B cell (primary cell): ENCODE results near the gene ADCY1. TPM values are rescaled to one million over a fixed set of nuclear protein-coding genes. Genes with fewer than 3 reads are reported as not detected.

ENCODE experiments used
- ATAC-seq: fragments of 200-7000 bp; cut with Tn5 transposase; one replicate; pipeline ENCODE4 v1.10.0; 2021; ENCODE audit warnings: low read depth, mild to moderate bottlenecking, moderate number of reproducible peaks, moderate library complexity
- CTCF ChIA-PET: fragments of 350-600 bp; sonication (Branson Sonifier 250); formaldehyde crosslinking; loops from one replicate; lab custom pipeline; 2021; ENCODE audit warnings: antibody characterized with exemption, inconsistent platforms; lab: Charles Lee
- POLR2A ChIA-PET: fragments of 350-600 bp; sonication (Branson Sonifier 250); formaldehyde crosslinking; loops from one replicate; lab custom pipeline; 2021; ENCODE audit warnings: antibody characterized with exemption; lab: Charles Lee
- DNase-seq: peaks from one replicate; pipeline ENCODE4 v3.0.0; 2013
- H2AFZ ChIP-seq: 2 replicates; pipeline ENCODE4 v1.6.1; 2012; ENCODE audit warnings: mild to moderate bottlenecking, low read depth, low read length; ENCODE audit not compliant: insufficient read depth, poor library complexity, severe bottlenecking
- H3K27ac ChIP-seq, 2 donors: 1 replicate in 1 of 2; 2 replicates in 1 of 2; pipeline ENCODE4 v1.5.1; 2012 to 2013; ENCODE audit warnings: low read length in 2 of 2, mild to moderate bottlenecking in 2 of 2, moderate library complexity in 1 of 2
- H3K27me3 ChIP-seq, 4 experiments: fragments of 200-600 bp in 1 of 4; sonication (generic) in 1 of 4; replicated peaks in 1 of 4; 1 replicate in 2 of 4; 2 replicates in 2 of 4; pipeline versions ENCODE4 v1.6.1 to v1.7.0; 2013 to 2016; ENCODE audit warnings: low read length in 3 of 4, mild to moderate bottlenecking in 2 of 4, mixed read lengths in 1 of 4, moderate library complexity in 1 of 4; ENCODE audit not compliant: insufficient read depth in 4 of 4, control insufficient read depth in 3 of 4; ENCODE audit errors: control extremely low read depth in 1 of 4
- H3K36me3 ChIP-seq, 2 experiments: replicated peaks in 1 of 2; 1 replicate in 1 of 2; 2 replicates in 1 of 2; pipeline versions ENCODE4 v1.6.1 to v1.7.1; 2013; ENCODE audit warnings: low read length in 1 of 2; ENCODE audit not compliant: insufficient read depth in 2 of 2, control insufficient read depth in 1 of 2; ENCODE audit errors: control extremely low read depth in 1 of 2, extremely low read depth in 1 of 2
- H3K4me1 ChIP-seq, 2 donors: fragments of 200-600 bp in 1 of 2; sonication (generic) in 1 of 2; 1 replicate in 1 of 2; 2 replicates in 1 of 2; pipeline versions ENCODE4 v1.5.1 to v1.6.1; 2013 to 2017; ENCODE audit warnings: low read length in 2 of 2; ENCODE audit not compliant: control insufficient read depth in 2 of 2, insufficient read depth in 2 of 2
- H3K4me2 ChIP-seq: replicated peaks from 2 replicates; pipeline ENCODE3; 2012; ENCODE audit warnings: mild to moderate bottlenecking, low read depth, low read length; ENCODE audit not compliant: poor library complexity, severe bottlenecking
- H3K4me3 ChIP-seq, 5 experiments: fragments of 200-600 bp in 1 of 5; sonication (generic) in 1 of 5; 1 replicate in 3 of 5; 2 replicates in 2 of 5; pipeline versions ENCODE4 v1.5.1 to v1.7.0; 2011 to 2016; ENCODE audit warnings: low read length in 4 of 5, mild to moderate bottlenecking in 4 of 5, low read depth in 2 of 5, control low read depth in 1 of 5, moderate library complexity in 1 of 5; ENCODE audit not compliant: insufficient read depth in 1 of 5; ENCODE audit errors: control extremely low read depth in 1 of 5, extremely low read depth in 1 of 5
- H3K79me2 ChIP-seq: fragments of 200-600 bp; sonication (generic); one replicate; pipeline ENCODE4 v1.6.0; 2016; ENCODE audit warnings: low read length; ENCODE audit not compliant: control insufficient read depth, insufficient read depth
- H3K9ac ChIP-seq: fragments of 200-600 bp; sonication (generic); 2 replicates; pipeline ENCODE4 v1.6.1; 2017; ENCODE audit warnings: mild to moderate bottlenecking, low read length, moderate library complexity
- H3K9me3 ChIP-seq, 3 donors: one replicate each; pipeline versions ENCODE4 v1.6.1 to v1.7.1; 2013; ENCODE audit warnings: low read length in 2 of 3; ENCODE audit not compliant: control insufficient read depth in 2 of 3, insufficient read depth in 1 of 3; ENCODE audit errors: control extremely low read depth in 1 of 3
- H4K20me1 ChIP-seq: 2 replicates; pipeline ENCODE4 v1.6.0; 2012; ENCODE audit warnings: mild to moderate bottlenecking, low read length; ENCODE audit not compliant: insufficient read depth, control insufficient read depth, poor library complexity, severe bottlenecking
- H3K27ac Mint-ChIP-seq: one replicate; pipeline ENCODE4 v1.8.0; 2021; ENCODE audit warnings: mixed read lengths
- H3K27me3 Mint-ChIP-seq: one replicate; pipeline ENCODE4 v1.8.0; 2021; ENCODE audit warnings: mixed read lengths
- H3K4me1 Mint-ChIP-seq: one replicate; pipeline ENCODE4 v1.8.0; 2021; ENCODE audit warnings: mixed read lengths
- H3K4me3 Mint-ChIP-seq: one replicate; pipeline ENCODE4 v1.8.0; 2021; ENCODE audit warnings: mixed read lengths
- H3K9me3 Mint-ChIP-seq: one replicate; pipeline ENCODE4 v1.8.0; 2022; ENCODE audit warnings: mixed read lengths; ENCODE audit not compliant: insufficient read depth
- EZH2 ChIP-seq: IDR thresholded peaks from 2 replicates; pipeline ENCODE4 v1.6.1; 2012; ENCODE audit warnings: borderline replicate concordance, low read depth, mild to moderate bottlenecking, moderate library complexity, low read length; ENCODE audit not compliant: insufficient read depth, poor library complexity, severe bottlenecking
- WGBS: methylation state at CpG from one replicate; pipeline ENCODE4 v1.1.5; 2013; ENCODE audit warnings: missing lambda C conversion rate; ENCODE audit not compliant: insufficient coverage; 5-methylcytosine and 5-hydroxymethylcytosine counted together
- intact Hi-C: fragments of 100-400 bp; cut with micrococcal nuclease; formaldehyde crosslinking; loops from one replicate; pipeline ENCODE4 v1.10.0; 2022
- polyA plus RNA-seq: library from polyadenylated mRNA; depleted of rRNA; stranded (reverse); fragments of >200 nt; gene quantifications from 2 replicates; pipeline ENCODE4 v1.2.3, GENCODE V29; 2012
- total RNA-seq, 2 donors: library from RNA; stranded (reverse); fragments of 120-200 nt in 1 of 2; gene quantifications; 1 replicate in 1 of 2; 2 replicates in 1 of 2; pipeline versions ENCODE4 v1.2.3 to v1.2.4, GENCODE V29; 2013 to 2022
- TF ChIP-seq, protein P1 (sequence below): fragments of 200-600 bp; IDR thresholded peaks from one replicate; pipeline ENCODE4 v1.8.0; 2022; ENCODE audit warnings: antibody characterized with exemption, mild to moderate bottlenecking

The ADCY1 gene
- total and polyA plus RNA-seq, 2 donors (not counting 1 experiment from before 2014, with no cell fraction given): 0.05 to 0.12 TPM

DNA sequence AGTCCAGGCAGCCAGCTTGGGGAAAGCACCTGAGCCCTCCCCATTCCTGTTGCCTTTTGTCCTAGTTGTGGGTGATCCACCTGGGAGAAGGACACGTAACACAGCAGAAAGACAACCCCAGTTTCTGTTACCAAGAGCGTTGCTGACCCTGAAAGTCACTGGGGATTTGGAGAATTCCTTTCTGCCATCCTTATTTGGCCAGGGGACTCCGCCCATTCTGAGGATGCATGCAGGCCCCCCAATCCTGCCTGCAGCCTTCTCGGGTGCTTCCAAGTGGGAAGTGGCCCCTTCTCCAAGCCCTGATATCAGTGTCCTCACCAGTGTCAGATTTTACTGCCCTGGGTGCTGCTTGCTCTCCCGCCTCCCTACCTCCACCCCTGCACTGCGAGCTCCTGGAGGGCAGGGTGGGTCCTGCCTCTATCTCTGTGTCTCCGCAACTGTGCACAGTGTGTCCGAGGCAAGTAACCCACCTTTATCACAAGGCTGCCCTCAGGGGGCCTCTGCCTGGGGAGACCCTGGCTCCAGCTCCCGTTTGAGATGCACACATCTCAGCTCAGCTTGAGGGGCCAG lies 9.2 kb upstream of the ADCY1 start:
- ChIA-PET POLR2A (no interaction called here), CTCF (no interaction called here)
- Histone ChIP-seq H2AFZ (no peak overlapping the region), H3K36me3 (no peaks in the 10 kb centered on the region), H3K27ac (no peak overlapping the region), H3K4me3 (no peak overlapping the region), H3K9me3 (peaks cover 0 to 13% (median 0%) of the 10 kb centered on the region in 3 donors), H3K27me3 (peaks cover 0 to 6% (median 0%) of the 10 kb centered on the region in 4 experiments), H3K4me2 (no peak overlapping the region), H3K9ac (no peak overlapping the region), H3K79me2 (no peaks in the 10 kb centered on the region), H3K4me1 (no peaks in the 10 kb centered on the region), H4K20me1 (no peaks in the 10 kb centered on the region)
- WGBS: 81% methylated on average over 9 of the region's 9 CpGs
- TF ChIP-seq, protein P1, sequence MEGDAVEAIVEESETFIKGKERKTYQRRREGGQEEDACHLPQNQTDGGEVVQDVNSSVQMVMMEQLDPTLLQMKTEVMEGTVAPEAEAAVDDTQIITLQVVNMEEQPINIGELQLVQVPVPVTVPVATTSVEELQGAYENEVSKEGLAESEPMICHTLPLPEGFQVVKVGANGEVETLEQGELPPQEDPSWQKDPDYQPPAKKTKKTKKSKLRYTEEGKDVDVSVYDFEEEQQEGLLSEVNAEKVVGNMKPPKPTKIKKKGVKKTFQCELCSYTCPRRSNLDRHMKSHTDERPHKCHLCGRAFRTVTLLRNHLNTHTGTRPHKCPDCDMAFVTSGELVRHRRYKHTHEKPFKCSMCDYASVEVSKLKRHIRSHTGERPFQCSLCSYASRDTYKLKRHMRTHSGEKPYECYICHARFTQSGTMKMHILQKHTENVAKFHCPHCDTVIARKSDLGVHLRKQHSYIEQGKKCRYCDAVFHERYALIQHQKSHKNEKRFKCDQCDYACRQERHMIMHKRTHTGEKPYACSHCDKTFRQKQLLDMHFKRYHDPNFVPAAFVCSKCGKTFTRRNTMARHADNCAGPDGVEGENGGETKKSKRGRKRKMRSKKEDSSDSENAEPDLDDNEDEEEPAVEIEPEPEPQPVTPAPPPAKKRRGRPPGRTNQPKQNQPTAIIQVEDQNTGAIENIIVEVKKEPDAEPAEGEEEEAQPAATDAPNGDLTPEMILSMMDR: no peak
- TF ChIP-seq EZH2: no peak
- Mint-ChIP-seq H3K27me3 (peaks cover 14% of the 10 kb centered on the region), H3K27ac (no peak overlapping the region), H3K9me3 (no peaks in the 10 kb centered on the region), H3K4me3 (no peak overlapping the region), H3K4me1 (no peaks in the 10 kb centered on the region)
- intact Hi-C loops: no loop called here
- no peak for ATAC-seq
- DNase-seq: no peak

DNA sequence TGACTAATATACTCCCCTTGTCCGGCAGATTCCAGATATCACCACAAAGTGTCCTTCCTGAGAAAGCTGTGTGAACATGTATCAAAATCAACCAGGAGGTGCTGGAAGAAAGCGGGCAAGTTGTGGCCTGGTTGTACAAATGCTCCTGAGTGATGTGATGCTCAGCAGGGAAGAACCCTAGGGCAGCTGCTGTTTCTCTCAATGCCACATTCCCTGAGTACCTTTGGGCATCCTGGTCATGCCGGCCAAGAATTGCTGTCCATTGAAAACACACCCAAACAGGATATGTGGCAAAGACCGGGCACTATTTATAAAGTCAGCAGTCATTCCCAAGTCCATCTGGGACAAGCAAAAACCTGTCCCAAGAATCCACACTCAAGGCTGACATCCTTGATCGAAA lies 7.8 kb upstream of the ADCY1 start:
- no peak overlapping the region for H3K4me3 Mint-ChIP-seq
- no peak overlapping the region for H3K27ac Mint-ChIP-seq
- Histone ChIP-seq H3K27ac (no peak overlapping the region), H3K36me3 (no peaks in the 10 kb centered on the region), H3K4me3 (no peak overlapping the region), H3K4me2 (no peak overlapping the region), H2AFZ (no peak overlapping the region), H3K9me3 (peaks cover 0 to 12% (median 0%) of the 10 kb centered on the region in 3 donors), H3K27me3 (peaks cover 0 to 7% (median 0%) of the 10 kb centered on the region in 4 experiments), H3K79me2 (no peaks in the 10 kb centered on the region), H3K4me1 (no peaks in the 10 kb centered on the region), H4K20me1 (no peaks in the 10 kb centered on the region), H3K9ac (no peak overlapping the region)
- intact Hi-C loops: no loop called here
- no peaks in the 10 kb centered on the region for H3K4me1 Mint-ChIP-seq
- DNase-seq (no peak), ATAC-seq (no peak)
- peaks cover 23% of the 10 kb centered on the region for H3K27me3 Mint-ChIP-seq
- ChIA-PET POLR2A (no interaction called here), CTCF (no interaction called here)
- 77% methylated on average over 4 of the region's 5 CpGs for WGBS
- no peaks in the 10 kb centered on the region for H3K9me3 Mint-ChIP-seq
- TF ChIP-seq EZH2: no peak
- TF ChIP-seq, protein P1: no peak
